ENCODE measurements around the gene MKRN3. TPM values are rescaled to one million over a fixed set of nuclear protein-coding genes. Genes with fewer than 3 reads are reported as not detected.

The MKRN3 gene
- total and polyA plus RNA-seq, 2 of the 8 experiments (the other 6 are each of a cell fraction or from before 2014, with no cell fraction given), result not detected

GRCh38 chr15:23589012-23589411, 23.5 kb downstream of the MKRN3 start:
- H4K20me1 ChIP-seq (replicated peaks in 1 of 2; ENCODE audit: control insufficient read depth in 1 of 2, insufficient read depth in 2 of 2, low read length in 2 of 2), result no peaks in the 10 kb centered on the region
- H3K27ac ChIP-seq (ENCODE audit: low read depth, low read length), result no peak overlapping the region
- ChIA-PET POLR2A (ENCODE audit: partially characterized antibody) (no interaction called here), CTCF (ENCODE audit: partially characterized antibody) (no interaction called here)
- no peaks in the 10 kb centered on the region for H3K27me3 ChIP-seq (replicated peaks in 1 of 4; ENCODE audit: control insufficient read depth in 3 of 4, extremely low read depth in 1 of 4, insufficient read depth in 3 of 4, low read length in 3 of 4)
- TF ChIP-seq CREB1 (IDR thresholded peaks at IDR 0.05), result no peak
- TF ChIP-seq MAX (IDR thresholded peaks at IDR 0.05), result no peak
- no peak for TF ChIP-seq SRF (IDR thresholded peaks at IDR 0.05; ENCODE audit: low read depth, low read length)
- TF ChIP-seq RBBP5 (IDR thresholded peaks at IDR 0.05; ENCODE audit: borderline replicate concordance, low read depth, low read length), result no peak
- TF ChIP-seq TEAD4 (IDR thresholded peaks at IDR 0.05; ENCODE audit: low read depth, low read length), result no peak
- TF ChIP-seq, protein P1, sequence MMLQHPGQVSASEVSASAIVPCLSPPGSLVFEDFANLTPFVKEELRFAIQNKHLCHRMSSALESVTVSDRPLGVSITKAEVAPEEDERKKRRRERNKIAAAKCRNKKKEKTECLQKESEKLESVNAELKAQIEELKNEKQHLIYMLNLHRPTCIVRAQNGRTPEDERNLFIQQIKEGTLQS (IDR thresholded peaks at IDR 0.05; ENCODE audit: insufficient read depth, low read depth, low read length), result no peak
- no peak for TF ChIP-seq RFX5 (IDR thresholded peaks at IDR 0.05; ENCODE audit: borderline replicate concordance, low read depth, low read length)
- TF ChIP-seq TBP (IDR thresholded peaks at IDR 0.05; ENCODE audit: low read depth, low read length), result no peak
- no peak for TF ChIP-seq BRCA1 (IDR thresholded peaks at IDR 0.05; ENCODE audit: low read depth, low read length)
- no peak for TF ChIP-seq RXRA (IDR thresholded peaks at IDR 0.05; ENCODE audit: insufficient read depth, low read depth, low read length)
- TF ChIP-seq SIN3A (conservative IDR thresholded peaks at IDR 0.05 in 1 of 2, IDR thresholded peaks at IDR 0.05 in 1 of 2; ENCODE audit: low read depth in 1 of 2, low read length in 2 of 2), result no peak
- no peak for TF ChIP-seq RAD21 (IDR thresholded peaks at IDR 0.05 in 1 of 2, conservative IDR thresholded peaks at IDR 0.05 in 1 of 2; ENCODE audit: low read depth in 2 of 2, low read length in 2 of 2)
- TF ChIP-seq JUN (IDR thresholded peaks at IDR 0.05; ENCODE audit: low read depth, low read length), result no peak
- no peaks in the 10 kb centered on the region for H3K79me1 ChIP-seq (ENCODE audit: low read depth, low read length)
- no peak overlapping the region for H3K14ac ChIP-seq (ENCODE audit: insufficient read length)
- no peaks in the 10 kb centered on the region for H3K36me3 ChIP-seq (ENCODE audit: control insufficient read depth in 2 of 4, insufficient read depth in 4 of 4, low read length in 3 of 4)
- no peaks in the 10 kb centered on the region for H3K4me1 ChIP-seq (replicated peaks in 1 of 4; ENCODE audit: control insufficient read depth in 3 of 4, insufficient read depth in 4 of 4, low read length in 3 of 4)
- H3K4ac ChIP-seq (replicated peaks; ENCODE audit: insufficient read length, low read depth, low read length), result no peak overlapping the region
- H3K18ac ChIP-seq (ENCODE audit: extremely low read depth, low read length), result no peak overlapping the region
- H3K56ac ChIP-seq (replicated peaks; ENCODE audit: insufficient read length, low read depth, low read length), result no peak overlapping the region
- H3K23ac ChIP-seq (ENCODE audit: insufficient read length), result no peak overlapping the region
- H2BK20ac ChIP-seq (ENCODE audit: low read length), result no peak overlapping the region
- H2AFZ ChIP-seq (ENCODE audit: low read length), result no peak overlapping the region
- no peak overlapping the region for H2BK12ac ChIP-seq (ENCODE audit: low read depth, low read length)
- no peak for FAIRE-seq
- peaks cover 9 to 42% of the 10 kb centered on the region in 2 experiments for H3K9me3 ChIP-seq (ENCODE audit: insufficient read depth in 2 of 2, low read depth in 1 of 2, low read length in 1 of 2)
- no peaks in the 10 kb centered on the region for H3K23me2 ChIP-seq (ENCODE audit: low read depth, low read length)
- H2BK15ac ChIP-seq (ENCODE audit: low read length), result no peak overlapping the region
- H4K91ac ChIP-seq (replicated peaks; ENCODE audit: insufficient read length, low read length), result no peak overlapping the region
- H2BK5ac ChIP-seq (ENCODE audit: low read depth, low read length), result no peak overlapping the region
- WGBS, 2 experiments (ENCODE audit: extremely low coverage in 1 of 2, insufficient coverage in 1 of 2, insufficient read length in 1 of 2, insufficient replicate concordance in 2 of 2, low coverage in 1 of 2, low lambda C conversion rate in 2 of 2, missing lambda C conversion rate in 1 of 2), result 58% methylated on average over 3 of the region's 3 CpGs; no CpG with 5 or more reads in 1 of the 2 experiments
- H2AK5ac ChIP-seq (ENCODE audit: low read depth, low read length), result no peak overlapping the region
- no peak overlapping the region for H4K5ac ChIP-seq (ENCODE audit: insufficient read length, low read depth, low read length)
- H4K8ac ChIP-seq (ENCODE audit: extremely low read depth, insufficient read depth, low read length), result no peak overlapping the region
- DNase-seq (ENCODE audit: low read depth in 1 of 2, low spot score in 2 of 2), result no peak
- no peak overlapping the region for H3K4me3 ChIP-seq (ENCODE audit: extremely low read depth in 1 of 4, insufficient read depth in 2 of 4, low read depth in 3 of 4, low read length in 4 of 4)
- H3K9ac ChIP-seq (replicated peaks in 1 of 4; ENCODE audit: extremely low read depth in 1 of 4, low read depth in 3 of 4, low read length in 3 of 4), result no peak overlapping the region
- H2BK120ac ChIP-seq (replicated peaks; ENCODE audit: low read depth, low read length), result no peak overlapping the region
- H3K79me2 ChIP-seq (ENCODE audit: control insufficient read depth in 1 of 2, insufficient read depth in 2 of 2, low read length in 2 of 2), result no peaks in the 10 kb centered on the region
- H3K4me2 ChIP-seq (ENCODE audit: insufficient read depth in 1 of 2, low read depth in 2 of 2, low read length in 2 of 2), result no peak overlapping the region

Data from H1 (cell line).